ENCODE results near the gene VPS25. TPM values are rescaled to one million over a fixed set of nuclear protein-coding genes. Genes with fewer than 3 reads are reported as not detected.

VPS25 gene
- polyA plus RNA-seq, 2 of the 4 experiments (the other 2 are of a cell fraction): 119 to 143 TPM

DNA sequence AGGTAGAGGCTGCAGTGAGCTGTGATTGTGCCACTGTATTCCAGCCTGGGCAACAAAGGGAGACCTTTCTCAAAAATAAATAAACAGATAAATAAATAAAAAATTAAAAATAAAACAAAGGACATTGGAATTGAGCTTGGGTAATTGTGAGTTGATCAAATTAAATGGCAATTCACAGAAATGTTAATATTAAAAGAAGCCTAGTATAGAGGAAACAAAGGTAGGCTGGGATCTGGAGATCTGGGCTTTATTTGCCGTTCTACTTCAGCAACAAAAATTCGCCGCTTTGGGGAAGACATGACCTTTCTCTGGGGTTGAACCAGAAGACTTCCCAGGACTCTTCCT, 332 bp upstream of the VPS25 start:
- Histone ChIP-seq H3K9me3 (no peaks in the 10 kb centered on the region), H3K4me3 (peak overlapping the region; percentile 65), H3K4me2 (peak overlapping the region; percentile 91), H3K27ac (peak overlapping the region; percentile 80 to 97), H3K4me1 (peaks cover 21% of the 10 kb centered on the region)
- under 1% methylated on average over 3 of the region's 3 CpGs for WGBS (ENCODE audit: missing lambda C conversion rate)
- ChIA-PET CTCF (interaction anchor here (0.8 to 4.4 kb wide), 16 partner anchors 9 to 195 kb away, joined by 3 to 48 read pairs (median 4); partner anchors contain the start of genes BECN1 and PSMC3IP), POLR2A (interaction anchor here (0.6 to 2.9 kb wide), 26 partner anchors 9 to 224 kb away, joined by 3 to 21 read pairs (median 4); partner anchors contain the start of genes BECN1, CNTD1, COA3 and PLEKHH3)
- TF ChIP-seq RCOR1 (IDR thresholded peaks at IDR 0.05; ENCODE audit: low read depth, low read length): no peak
- no peak for TF ChIP-seq SREBF2 (IDR thresholded peaks at IDR 0.05)
- no peak for TF ChIP-seq ZFP36 (IDR thresholded peaks at IDR 0.05; ENCODE audit: borderline replicate concordance, partially characterized antibody)
- TF ChIP-seq JUN (IDR thresholded peaks at IDR 0.05): no peak
- no peak for TF ChIP-seq FOXS1 (CRISPR knock-in tag; IDR thresholded peaks at IDR 0.05)
- no peak for TF ChIP-seq GATA3 (IDR thresholded peaks at IDR 0.05; ENCODE audit: borderline replicate concordance)
- no peak for TF ChIP-seq TP53 (CRISPR knock-in tag; IDR thresholded peaks at IDR 0.05)
- no peak for TF ChIP-seq CEBPB (IDR thresholded peaks at IDR 0.05)
- TF ChIP-seq EHF (CRISPR knock-in tag; IDR thresholded peaks at IDR 0.05): no peak
- TF ChIP-seq RFX5 (IDR thresholded peaks at IDR 0.05): no peak
- no peak for TF ChIP-seq MAZ (IDR thresholded peaks at IDR 0.05; ENCODE audit: borderline replicate concordance, low read depth, low read length)
- TF ChIP-seq JUNB (IDR thresholded peaks at IDR 0.05): no peak
- no peak for TF ChIP-seq E2F6 (IDR thresholded peaks at IDR 0.05; ENCODE audit: borderline replicate concordance, low read depth)
- TF ChIP-seq HOXB13 (CRISPR knock-in tag; IDR thresholded peaks at IDR 0.05; ENCODE audit: low read depth): no peak
- TF ChIP-seq ZNF302 (CRISPR knock-in tag; IDR thresholded peaks at IDR 0.05): no peak
- no peak for TF ChIP-seq EP300 (IDR thresholded peaks at IDR 0.05)
- ATAC-seq (peak in 1 of 2 experiments; percentile 15; a peak in 3 of 6 replicates), DNase-seq (ENCODE audit: low read depth in 1 of 2, low spot score in 1 of 2) (no peak), FAIRE-seq (no peak)

- peak overlapping the region; percentile 91 for H3K4me2 ChIP-seq
- no peak for TF ChIP-seq RARB (CRISPR knock-in tag; IDR thresholded peaks at IDR 0.05)
- TF ChIP-seq EHF (CRISPR knock-in tag; IDR thresholded peaks at IDR 0.05): no peak
- no peak for TF ChIP-seq ESRRA (IDR thresholded peaks at IDR 0.05; ENCODE audit: borderline replicate concordance, low read length)
- DNase-seq (ENCODE audit: low read depth in 1 of 2, low spot score in 1 of 2) (no peak), ATAC-seq (no peak), FAIRE-seq (no peak)
- 58% methylated on average over 3 of the region's 3 CpGs for WGBS (ENCODE audit: missing lambda C conversion rate)
- POLR2A ChIA-PET: interaction anchor here (0.6 to 2.9 kb wide), 21 partner anchors 8 to 196 kb away, joined by 3 to 21 read pairs (median 6); partner anchors contain the start of genes BECN1, CNTD1, COA3 and PSMC3IP
- peak overlapping the region; percentile 80 to 97 for H3K27ac ChIP-seq
- H3K4me3 ChIP-seq: peak overlapping the region; percentile 65
- H3K4me1 ChIP-seq: peaks cover 21% of the 10 kb centered on the region
- CTCF ChIA-PET: interaction anchor here (0.6 to 4.4 kb wide), 19 partner anchors 8 to 196 kb away, joined by 3 to 48 read pairs (median 4); partner anchors contain the start of genes BECN1, CNTD1, COA3 and PSMC3IP
- no peaks in the 10 kb centered on the region for H3K9me3 ChIP-seq
Observed at GRCh38 chr17:42774066-42774745, 957 bp downstream of the VPS25 start.

DNA sequence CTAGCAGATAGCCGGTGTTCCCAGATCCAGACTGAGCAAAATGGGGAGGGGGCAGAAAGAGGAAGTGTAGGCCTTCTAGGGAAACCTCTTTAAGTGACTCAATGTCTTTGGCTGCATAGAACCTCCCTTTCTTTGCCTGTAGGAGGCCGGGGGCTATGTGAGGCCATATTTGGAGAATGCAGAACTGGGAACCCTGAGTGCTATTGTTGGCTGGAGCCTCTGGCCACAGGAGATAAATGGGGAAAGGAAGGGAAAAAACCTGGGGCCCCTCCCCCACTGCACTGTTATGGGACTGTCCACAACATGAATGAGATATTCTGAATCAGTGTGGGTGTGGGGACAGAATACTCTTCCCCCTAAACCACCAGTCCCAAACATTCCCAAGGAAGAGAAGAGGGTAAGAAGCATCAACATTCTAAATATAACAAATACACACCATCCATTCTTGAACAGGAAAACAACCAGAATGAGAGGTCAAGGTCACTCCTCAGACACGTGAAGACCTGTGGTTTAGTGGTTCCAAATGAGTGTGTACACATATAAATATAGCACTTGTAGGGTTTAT, 2.4 kb downstream of the VPS25 start:
- Histone ChIP-seq H3K27ac (no peak overlapping the region), H3K4me1 (peaks cover 28% of the 10 kb centered on the region), H3K4me2 (no peak overlapping the region), H3K4me3 (no peak overlapping the region), H3K9me3 (no peaks in the 10 kb centered on the region)
- TF ChIP-seq, protein P1, sequence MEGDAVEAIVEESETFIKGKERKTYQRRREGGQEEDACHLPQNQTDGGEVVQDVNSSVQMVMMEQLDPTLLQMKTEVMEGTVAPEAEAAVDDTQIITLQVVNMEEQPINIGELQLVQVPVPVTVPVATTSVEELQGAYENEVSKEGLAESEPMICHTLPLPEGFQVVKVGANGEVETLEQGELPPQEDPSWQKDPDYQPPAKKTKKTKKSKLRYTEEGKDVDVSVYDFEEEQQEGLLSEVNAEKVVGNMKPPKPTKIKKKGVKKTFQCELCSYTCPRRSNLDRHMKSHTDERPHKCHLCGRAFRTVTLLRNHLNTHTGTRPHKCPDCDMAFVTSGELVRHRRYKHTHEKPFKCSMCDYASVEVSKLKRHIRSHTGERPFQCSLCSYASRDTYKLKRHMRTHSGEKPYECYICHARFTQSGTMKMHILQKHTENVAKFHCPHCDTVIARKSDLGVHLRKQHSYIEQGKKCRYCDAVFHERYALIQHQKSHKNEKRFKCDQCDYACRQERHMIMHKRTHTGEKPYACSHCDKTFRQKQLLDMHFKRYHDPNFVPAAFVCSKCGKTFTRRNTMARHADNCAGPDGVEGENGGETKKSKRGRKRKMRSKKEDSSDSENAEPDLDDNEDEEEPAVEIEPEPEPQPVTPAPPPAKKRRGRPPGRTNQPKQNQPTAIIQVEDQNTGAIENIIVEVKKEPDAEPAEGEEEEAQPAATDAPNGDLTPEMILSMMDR (IDR thresholded peaks at IDR 0.05): no peak
- no peak for TF ChIP-seq MAFK (IDR thresholded peaks at IDR 0.05; ENCODE audit: partially characterized antibody)
- no peak for TF ChIP-seq PHF8 (IDR thresholded peaks at IDR 0.05; ENCODE audit: borderline replicate concordance, low read depth)
- TF ChIP-seq RCOR1 (IDR thresholded peaks at IDR 0.05; ENCODE audit: low read depth, low read length): no peak
- TF ChIP-seq TFCP2L1 (CRISPR knock-in tag; IDR thresholded peaks at IDR 0.05): no peak
- TF ChIP-seq GATA3 (IDR thresholded peaks at IDR 0.05; ENCODE audit: borderline replicate concordance): no peak
- TF ChIP-seq POLR2A (IDR thresholded peaks at IDR 0.05; ENCODE audit: low read length): no peak
- no peak for TF ChIP-seq EP300 (IDR thresholded peaks at IDR 0.05)
- TF ChIP-seq EHMT2 (IDR thresholded peaks at IDR 0.05; ENCODE audit: low read depth): no peak
- no peak for TF ChIP-seq CHD2 (IDR thresholded peaks at IDR 0.05; ENCODE audit: low read length, partially characterized antibody)
- TF ChIP-seq ZSCAN20 (CRISPR knock-in tag; IDR thresholded peaks at IDR 0.05): no peak
- no peak for TF ChIP-seq FOSL2 (IDR thresholded peaks at IDR 0.05)
- no peak for TF ChIP-seq FOSL2 (CRISPR knock-in tag; IDR thresholded peaks at IDR 0.05)
- 66% methylated on average over 3 of the region's 3 CpGs for WGBS (ENCODE audit: missing lambda C conversion rate)
- ChIA-PET POLR2A (no interaction called here), CTCF (interaction anchor here (2.9 to 4.4 kb wide), 2 partner anchors 11 to 13 kb away, joined by 13 to 48 read pairs; no protein-coding TSS in a partner anchor)
- ATAC-seq: no peak
- no peak for DNase-seq (ENCODE audit: low read depth in 1 of 2, low spot score in 1 of 2)
- no peak for FAIRE-seq

All from A549 (cell line).